Measurements from ENCODE around the gene FAM20C. TPM values are rescaled to one million over a fixed set of nuclear protein-coding genes. Genes with fewer than 3 reads are reported as not detected.

The FAM20C gene
- total RNA-seq, 3 donors from 2014 or later = 20.7 to 47.7 (median 26.5) TPM

- TF ChIP-seq, protein P1, sequence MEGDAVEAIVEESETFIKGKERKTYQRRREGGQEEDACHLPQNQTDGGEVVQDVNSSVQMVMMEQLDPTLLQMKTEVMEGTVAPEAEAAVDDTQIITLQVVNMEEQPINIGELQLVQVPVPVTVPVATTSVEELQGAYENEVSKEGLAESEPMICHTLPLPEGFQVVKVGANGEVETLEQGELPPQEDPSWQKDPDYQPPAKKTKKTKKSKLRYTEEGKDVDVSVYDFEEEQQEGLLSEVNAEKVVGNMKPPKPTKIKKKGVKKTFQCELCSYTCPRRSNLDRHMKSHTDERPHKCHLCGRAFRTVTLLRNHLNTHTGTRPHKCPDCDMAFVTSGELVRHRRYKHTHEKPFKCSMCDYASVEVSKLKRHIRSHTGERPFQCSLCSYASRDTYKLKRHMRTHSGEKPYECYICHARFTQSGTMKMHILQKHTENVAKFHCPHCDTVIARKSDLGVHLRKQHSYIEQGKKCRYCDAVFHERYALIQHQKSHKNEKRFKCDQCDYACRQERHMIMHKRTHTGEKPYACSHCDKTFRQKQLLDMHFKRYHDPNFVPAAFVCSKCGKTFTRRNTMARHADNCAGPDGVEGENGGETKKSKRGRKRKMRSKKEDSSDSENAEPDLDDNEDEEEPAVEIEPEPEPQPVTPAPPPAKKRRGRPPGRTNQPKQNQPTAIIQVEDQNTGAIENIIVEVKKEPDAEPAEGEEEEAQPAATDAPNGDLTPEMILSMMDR (IDR thresholded peaks at IDR 0.05) = no peak
- intact Hi-C loops (cut with DNase I, micrococcal nuclease) = no loop called here
- H3K4me3 ChIP-seq = no peak overlapping the region
- DNase-seq = peak in 2 of 3 donors; percentile 32 to 40
- H3K36me3 ChIP-seq (ENCODE audit: low read depth) = no peaks in the 10 kb centered on the region
- no peak for ATAC-seq
- H3K9me3 ChIP-seq = no peaks in the 10 kb centered on the region
- H3K4me1 ChIP-seq (ENCODE audit: low read depth) = peaks cover 2% of the 10 kb centered on the region
These were observed 96.9 kb downstream of the FAM20C start for GRCh38 chr7:289209-289755.

- DNase-seq (peak in 1 of 3 donors; percentile 39), ATAC-seq (no peak)
- Histone ChIP-seq H3K4me3 (no peak within 1 kb of the TSS), H3K4me1 (ENCODE audit: low read depth) (peaks cover 8% of the 10 kb centered on the region), H3K9me3 (no peaks in the 10 kb centered on the region), H3K36me3 (ENCODE audit: low read depth) (no peaks in the 10 kb centered on the region)
- intact Hi-C loops (cut with DNase I, micrococcal nuclease) = no loop called here
- TF ChIP-seq, protein P1 (IDR thresholded peaks at IDR 0.05) = no peak
These were observed 97.6 kb downstream of the FAM20C start, which contains the start of gene FOXL3 for GRCh38 chr7:289756-290553. Gene FOXL3 (plus strand): TSS chr7:290170. CDS start chr7:290170, 0 bp downstream.

- Histone ChIP-seq H3K4me3 (no peak overlapping the region), H3K4me1 (ENCODE audit: low read depth) (peaks cover 8% of the 10 kb centered on the region), H3K36me3 (ENCODE audit: low read depth) (no peaks in the 10 kb centered on the region), H3K9me3 (no peaks in the 10 kb centered on the region)
- TF ChIP-seq, protein P1 (IDR thresholded peaks at IDR 0.05) = no peak
- DNase-seq = peak in 2 of 3 donors; percentile 46 to 63
- intact Hi-C loops (cut with DNase I, micrococcal nuclease) = no loop called here
- ATAC-seq = peak; percentile 53
These were observed 98.4 kb downstream of the FAM20C start for GRCh38 chr7:290554-291372.

GRCh38 chr7:291373-292092 is 99.2 kb downstream of the FAM20C start:
- Histone ChIP-seq H3K9me3 (no peaks in the 10 kb centered on the region), H3K4me3 (no peak overlapping the region), H3K36me3 (ENCODE audit: low read depth) (no peaks in the 10 kb centered on the region), H3K4me1 (ENCODE audit: low read depth) (peaks cover 8% of the 10 kb centered on the region)
- DNase-seq = peak in 1 of 3 donors; percentile 29
- ATAC-seq = no peak
- TF ChIP-seq, protein P1 (IDR thresholded peaks at IDR 0.05) = no peak
- intact Hi-C loops (cut with DNase I, micrococcal nuclease) = no loop called here

DNA sequence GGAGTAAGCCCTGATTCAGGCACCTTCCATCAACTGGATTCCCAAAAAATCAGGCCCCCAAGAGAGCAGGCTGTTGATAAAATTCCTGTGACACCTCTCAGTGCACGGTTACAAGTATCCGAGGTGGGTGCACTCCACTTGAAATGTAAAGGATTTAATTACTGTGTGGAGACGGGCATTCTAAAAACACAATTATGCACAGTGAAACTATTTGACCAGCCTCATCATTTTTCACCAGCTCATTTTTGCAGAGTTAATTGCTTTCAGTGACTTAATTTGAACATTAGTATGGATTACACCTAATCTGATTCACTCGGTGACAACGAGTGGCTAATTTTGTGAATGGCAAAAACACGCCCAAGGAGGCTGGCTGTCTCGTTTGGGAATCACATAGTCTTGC is 99.9 kb downstream of the FAM20C start:
- H3K36me3 ChIP-seq (ENCODE audit: low read depth) = no peaks in the 10 kb centered on the region
- H3K4me3 ChIP-seq = no peak overlapping the region
- no peak for ATAC-seq
- intact Hi-C loops (cut with DNase I, micrococcal nuclease) = no loop called here
- H3K9me3 ChIP-seq = no peaks in the 10 kb centered on the region
- no peak for DNase-seq
- TF ChIP-seq, protein P1 (IDR thresholded peaks at IDR 0.05) = no peak
- H3K4me1 ChIP-seq (ENCODE audit: low read depth) = peaks cover 8% of the 10 kb centered on the region
